IPS DF 6.9 (cell line): ENCODE measurements around the gene SLCO3A1.

Source experiments
- DNase-seq: peaks from one replicate; pipeline ENCODE4 v3.0.0-alpha.2; 2013; ENCODE audit warnings: low read depth, low spot score
- H3K27ac ChIP-seq: one replicate; pipeline ENCODE4 v1.5.1; 2013; ENCODE audit warnings: low read length, control low read depth
- H3K27me3 ChIP-seq: 2 replicates; pipeline ENCODE4 v1.6.1; 2013; ENCODE audit warnings: mild to moderate bottlenecking, low read length; ENCODE audit not compliant: control insufficient read depth, insufficient read depth
- H3K36me3 ChIP-seq: 2 replicates; pipeline ENCODE4 v1.6.1; 2013; ENCODE audit warnings: low read length; ENCODE audit not compliant: control insufficient read depth, insufficient read depth
- H3K4me1 ChIP-seq: 2 replicates; pipeline ENCODE4 v1.6.1; 2013; ENCODE audit warnings: low read length; ENCODE audit not compliant: control insufficient read depth, insufficient read depth
- H3K4me3 ChIP-seq: 2 replicates; pipeline ENCODE4 v1.5.1; 2013; ENCODE audit warnings: mild to moderate bottlenecking, low read length
- H3K9me3 ChIP-seq: 2 replicates; pipeline ENCODE4 v1.6.1; 2013; ENCODE audit warnings: low read length, inconsistent platforms; ENCODE audit not compliant: control insufficient read depth, insufficient read depth
- WGBS: extraction: QIAGEN DNeasy Blood & Tissue Kit; methylation state at CpG from one replicate; pipeline ENCODE4 v1.1.7; 2013; ENCODE audit warnings: mixed read lengths, missing lambda C conversion rate; ENCODE audit not compliant: insufficient read length, insufficient coverage; 5-methylcytosine and 5-hydroxymethylcytosine counted together

The SLCO3A1 gene

GRCh38 chr15:91975241-91975978, 121.9 kb downstream of the SLCO3A1 start:
- Histone ChIP-seq H3K4me1 (peaks cover 5% of the 10 kb centered on the region; the same call in 1 of the 2 replicates), H3K27ac (no peak overlapping the region), H3K4me3 (no peak overlapping the region), H3K36me3 (no peaks in the 10 kb centered on the region), H3K27me3 (no peaks in the 10 kb centered on the region), H3K9me3 (no peaks in the 10 kb centered on the region)
- no peak for DNase-seq
- no CpG with 5 or more reads among the region's 7 CpGs for WGBS

GRCh38 chr15:91976966-91977365, 123.5 kb downstream of the SLCO3A1 start:
- no peak overlapping the region for H3K4me3 ChIP-seq
- DNase-seq, result no peak
- H3K27ac ChIP-seq, result no peak overlapping the region
- no peaks in the 10 kb centered on the region for H3K9me3 ChIP-seq
- H3K36me3 ChIP-seq, result no peaks in the 10 kb centered on the region
- WGBS, result no CpG with 5 or more reads among the region's 2 CpGs
- no peaks in the 10 kb centered on the region for H3K27me3 ChIP-seq
- peaks cover 5% of the 10 kb centered on the region; the same call in 1 of the 2 replicates for H3K4me1 ChIP-seq

GRCh38 chr15:91980502-91981267, 127.2 kb downstream of the SLCO3A1 start:
- no peaks in the 10 kb centered on the region for H3K27me3 ChIP-seq
- H3K4me3 ChIP-seq, result no peak overlapping the region
- no peaks in the 10 kb centered on the region for H3K36me3 ChIP-seq
- H3K9me3 ChIP-seq, result no peaks in the 10 kb centered on the region
- H3K27ac ChIP-seq, result no peak overlapping the region
- DNase-seq, result no peak
- no CpG with 5 or more reads among the region's 9 CpGs for WGBS
- no peaks in the 10 kb centered on the region for H3K4me1 ChIP-seq

GRCh38 chr15:91981821-91982800, 128.6 kb downstream of the SLCO3A1 start:
- DNase-seq, result no peak
- no peaks in the 10 kb centered on the region for H3K36me3 ChIP-seq
- H3K9me3 ChIP-seq, result no peaks in the 10 kb centered on the region
- H3K4me3 ChIP-seq, result no peak overlapping the region
- H3K27me3 ChIP-seq, result no peaks in the 10 kb centered on the region
- no peak overlapping the region for H3K27ac ChIP-seq
- WGBS, result no CpG with 5 or more reads among the region's 10 CpGs
- H3K4me1 ChIP-seq, result no peaks in the 10 kb centered on the region

GRCh38 chr15:91983729-91984340, 130.3 kb downstream of the SLCO3A1 start:
- WGBS, result no CpG with 5 or more reads among the region's 7 CpGs
- no peak for DNase-seq
- no peaks in the 10 kb centered on the region for H3K9me3 ChIP-seq
- H3K36me3 ChIP-seq, result no peaks in the 10 kb centered on the region
- no peak overlapping the region for H3K4me3 ChIP-seq
- H3K27ac ChIP-seq, result no peak overlapping the region
- no peaks in the 10 kb centered on the region for H3K27me3 ChIP-seq
- no peaks in the 10 kb centered on the region for H3K4me1 ChIP-seq

- WGBS, result no CpG with 5 or more reads among the region's 7 CpGs
- H3K27ac ChIP-seq, result no peak overlapping the region
- H3K9me3 ChIP-seq, result no peaks in the 10 kb centered on the region
- DNase-seq, result no peak
- peaks cover under 1% of the 10 kb centered on the region; the same call in 1 of the 2 replicates for H3K4me1 ChIP-seq
- H3K4me3 ChIP-seq, result no peak overlapping the region
- H3K36me3 ChIP-seq, result no peaks in the 10 kb centered on the region
- no peaks in the 10 kb centered on the region for H3K27me3 ChIP-seq
These were observed 131.8 kb downstream of the SLCO3A1 start for GRCh38 chr15:91985297-91985696.

GRCh38 chr15:91988071-91988470, 134.6 kb downstream of the SLCO3A1 start:
- Histone ChIP-seq H3K9me3 (no peaks in the 10 kb centered on the region), H3K36me3 (no peaks in the 10 kb centered on the region), H3K4me3 (no peak overlapping the region), H3K27me3 (no peaks in the 10 kb centered on the region), H3K27ac (no peak overlapping the region), H3K4me1 (peaks cover 4% of the 10 kb centered on the region)
- WGBS, result no CpG with 5 or more reads among the region's 11 CpGs
- no peak for DNase-seq

- no peaks in the 10 kb centered on the region for H3K36me3 ChIP-seq
- WGBS, result no CpG with 5 or more reads among the region's 3 CpGs
- H3K9me3 ChIP-seq, result no peaks in the 10 kb centered on the region
- DNase-seq, result no peak
- no peak overlapping the region for H3K4me3 ChIP-seq
- H3K4me1 ChIP-seq, result peaks cover 4% of the 10 kb centered on the region
- H3K27ac ChIP-seq, result no peak overlapping the region
- no peaks in the 10 kb centered on the region for H3K27me3 ChIP-seq
These were observed 135.1 kb downstream of the SLCO3A1 start for GRCh38 chr15:91988655-91989054.

GRCh38 chr15:91989821-91990220, 136.3 kb downstream of the SLCO3A1 start:
- no peak for DNase-seq
- H3K36me3 ChIP-seq, result no peaks in the 10 kb centered on the region
- H3K4me3 ChIP-seq, result no peak overlapping the region
- H3K27me3 ChIP-seq, result no peaks in the 10 kb centered on the region
- no CpG with 5 or more reads among the region's 4 CpGs for WGBS
- no peak overlapping the region for H3K27ac ChIP-seq
- peaks cover 4% of the 10 kb centered on the region for H3K4me1 ChIP-seq
- H3K9me3 ChIP-seq, result no peaks in the 10 kb centered on the region

GRCh38 chr15:91992945-91993344, 139.4 kb downstream of the SLCO3A1 start:
- no CpG with 5 or more reads among the region's 3 CpGs for WGBS
- no peaks in the 10 kb centered on the region for H3K27me3 ChIP-seq
- H3K4me1 ChIP-seq, result peaks cover 4% of the 10 kb centered on the region
- H3K36me3 ChIP-seq, result no peaks in the 10 kb centered on the region
- no peaks in the 10 kb centered on the region for H3K9me3 ChIP-seq
- DNase-seq, result no peak
- no peak overlapping the region for H3K27ac ChIP-seq
- no peak overlapping the region for H3K4me3 ChIP-seq
